ENCODE data around the gene FAM193B. TPM values are rescaled to one million over a fixed set of nuclear protein-coding genes. Genes with fewer than 3 reads are reported as not detected.
A peak's percentile ranks its signal among the peaks of the same experiment; 100 is the strongest.

Gene FAM193B
- total RNA-seq, 2 experiments from 2014 or later: 71.4 to 76.7 TPM

GRCh38 chr5:177502886-177503285, 51.5 kb downstream of the FAM193B start:
- POLR2A ChIA-PET: interaction anchor here (0.9 to 1.9 kb wide), 3 partner anchors 12 to 48 kb away, joined by 3 to 9 read pairs (median 6); no protein-coding TSS in a partner anchor
- TF ChIP-seq CTCF (IDR thresholded peaks at IDR 0.05): no peak
- CTCF ChIA-PET: interaction anchor here (1.3 to 6.0 kb wide), 10 partner anchors 10 to 193 kb away, joined by 3 to 65 read pairs (median 30); partner anchors contain the start of genes DDX41 and DOK3

GRCh38 chr5:177501874-177502678, 52.3 kb downstream of the FAM193B start:
- Mint-ChIP-seq H3K27me3 (peaks cover 11% of the 10 kb centered on the region), H3K9me3 (no peaks in the 10 kb centered on the region), H3K4me1 (ENCODE audit: low read depth) (peaks cover 11% of the 10 kb centered on the region), H3K36me3 (ENCODE audit: low read depth) (no peaks in the 10 kb centered on the region), H3K4me3 (no peak overlapping the region), H3K27ac (no peak overlapping the region)
- ChIA-PET POLR2A (interaction anchor here (0.9 to 1.9 kb wide), 8 partner anchors 8 to 47 kb away, joined by 3 to 9 read pairs (median 3); no protein-coding TSS in a partner anchor), CTCF (interaction anchor here (0.6 to 6.0 kb wide), 37 partner anchors 9 to 388 kb away, joined by 3 to 65 read pairs (median 6); partner anchors contain the start of genes DBN1, DDX41, DOK3 and MXD3)
- intact Hi-C loops (cut with micrococcal nuclease): no loop called here
- no peak for ATAC-seq
- no peak for TF ChIP-seq CTCF (IDR thresholded peaks at IDR 0.05)
- no peak for DNase-seq

More at GRCh38 chr5:177502886-177503285, 51.5 kb downstream of the FAM193B start:
- H3K27me3 Mint-ChIP-seq: peaks cover 11% of the 10 kb centered on the region
- no peak overlapping the region for H3K27ac Mint-ChIP-seq
- DNase-seq (no peak), ATAC-seq (no peak)
- H3K4me3 Mint-ChIP-seq: no peak overlapping the region
- H3K36me3 Mint-ChIP-seq (ENCODE audit: low read depth): no peaks in the 10 kb centered on the region
- peaks cover 9% of the 10 kb centered on the region for H3K4me1 Mint-ChIP-seq (ENCODE audit: low read depth)
- intact Hi-C loops (cut with micrococcal nuclease): no loop called here
- H3K9me3 Mint-ChIP-seq: no peaks in the 10 kb centered on the region

- intact Hi-C loops (cut with micrococcal nuclease): no loop called here
- no peak overlapping the region for H3K4me3 Mint-ChIP-seq
- no peaks in the 10 kb centered on the region for H3K36me3 Mint-ChIP-seq (ENCODE audit: low read depth)
- ATAC-seq (peak; percentile 18), DNase-seq (peak; percentile 93)
- no peaks in the 10 kb centered on the region for H3K9me3 Mint-ChIP-seq
- H3K27me3 Mint-ChIP-seq: peaks cover 11% of the 10 kb centered on the region
- H3K4me1 Mint-ChIP-seq (ENCODE audit: low read depth): peaks cover 15% of the 10 kb centered on the region
- peak; percentile 97 for TF ChIP-seq CTCF (IDR thresholded peaks at IDR 0.05)
- ChIA-PET POLR2A (interaction anchor here (0.9 to 1.5 kb wide), 8 partner anchors 9 to 169 kb away, joined by 3 to 7 read pairs (median 3); no protein-coding TSS in a partner anchor), CTCF (interaction anchor here (0.6 to 6.0 kb wide), 46 partner anchors 8 to 387 kb away, joined by 3 to 65 read pairs (median 5); partner anchors contain the start of genes DBN1, DDX41, DOK3 and MXD3)
- no peak overlapping the region for H3K27ac Mint-ChIP-seq
Observed at GRCh38 chr5:177500685-177501522, 53.5 kb downstream of the FAM193B start.

GRCh38 chr5:177499842-177500241, 54.5 kb downstream of the FAM193B start:
- TF ChIP-seq CTCF (IDR thresholded peaks at IDR 0.05): no peak
- ChIA-PET CTCF (interaction anchor here (0.9 to 6.0 kb wide), 14 partner anchors 9 to 184 kb away, joined by 3 to 65 read pairs (median 8); partner anchors contain the start of genes DDX41 and DOK3), POLR2A (no interaction called here)
- peaks cover 22% of the 10 kb centered on the region for H3K4me1 Mint-ChIP-seq (ENCODE audit: low read depth)
- ATAC-seq (no peak), DNase-seq (no peak)
- no peaks in the 10 kb centered on the region for H3K36me3 Mint-ChIP-seq (ENCODE audit: low read depth)
- no peaks in the 10 kb centered on the region for H3K9me3 Mint-ChIP-seq
- H3K4me3 Mint-ChIP-seq: no peak overlapping the region
- intact Hi-C loops (cut with micrococcal nuclease): loop anchor here (5.0 kb wide), 2 partner anchors 43 to 188 kb away; partner anchors contain the start of gene MXD3
- no peak overlapping the region for H3K27ac Mint-ChIP-seq
- peaks cover 11% of the 10 kb centered on the region for H3K27me3 Mint-ChIP-seq
